GM20431 (cell line): ENCODE data around the gene WAPL.

Source experiments
- in situ Hi-C: fragments of 300-500 bp; cut with MseI, MboI; formaldehyde crosslinking; loops from one replicate; pipeline ENCODE4 v1.15.0; 2020; ENCODE audit warnings: low sequenced_read_pairs; ENCODE audit not compliant: unreplicated experiment

Gene WAPL

DNA sequence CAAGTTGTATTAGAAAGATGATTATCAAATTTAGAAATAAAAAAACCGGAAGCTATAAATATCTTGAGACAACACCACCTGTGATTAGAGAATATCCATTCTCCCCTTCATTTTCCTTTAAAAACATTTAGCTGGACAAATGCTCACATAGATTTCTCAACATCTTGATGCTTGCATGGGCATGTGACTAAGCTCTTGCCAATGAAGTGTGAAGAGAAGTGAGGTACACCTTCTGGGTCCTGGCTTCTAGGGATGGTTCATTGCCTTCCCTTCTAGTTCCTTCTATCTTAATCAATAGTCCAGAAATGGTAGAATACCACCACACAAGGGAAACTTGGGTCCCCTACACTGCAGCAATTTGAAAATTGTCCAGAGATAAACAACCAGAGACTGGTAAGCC lies 41.0 kb downstream of the WAPL start:
- in situ Hi-C loops = no loop called here

DNA sequence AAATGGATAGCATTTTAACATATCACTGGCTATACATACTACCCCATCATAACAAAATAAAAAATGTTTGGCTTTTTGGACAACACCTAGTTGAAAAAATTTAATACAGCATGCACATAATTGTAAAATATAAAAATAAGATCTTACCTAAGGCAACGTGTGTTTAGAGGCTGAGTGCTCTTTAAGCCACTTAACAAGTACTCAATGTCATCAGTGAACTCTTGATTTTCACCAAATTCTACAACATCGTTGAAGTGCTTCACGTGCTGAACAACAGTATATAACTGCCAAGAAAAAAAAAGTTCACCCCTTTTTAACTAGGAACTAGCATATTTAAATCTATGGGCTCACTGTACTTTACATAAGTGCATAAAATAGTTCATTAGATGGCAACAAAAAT lies 49.5 kb downstream of the WAPL start:
- in situ Hi-C loops = no loop called here

DNA sequence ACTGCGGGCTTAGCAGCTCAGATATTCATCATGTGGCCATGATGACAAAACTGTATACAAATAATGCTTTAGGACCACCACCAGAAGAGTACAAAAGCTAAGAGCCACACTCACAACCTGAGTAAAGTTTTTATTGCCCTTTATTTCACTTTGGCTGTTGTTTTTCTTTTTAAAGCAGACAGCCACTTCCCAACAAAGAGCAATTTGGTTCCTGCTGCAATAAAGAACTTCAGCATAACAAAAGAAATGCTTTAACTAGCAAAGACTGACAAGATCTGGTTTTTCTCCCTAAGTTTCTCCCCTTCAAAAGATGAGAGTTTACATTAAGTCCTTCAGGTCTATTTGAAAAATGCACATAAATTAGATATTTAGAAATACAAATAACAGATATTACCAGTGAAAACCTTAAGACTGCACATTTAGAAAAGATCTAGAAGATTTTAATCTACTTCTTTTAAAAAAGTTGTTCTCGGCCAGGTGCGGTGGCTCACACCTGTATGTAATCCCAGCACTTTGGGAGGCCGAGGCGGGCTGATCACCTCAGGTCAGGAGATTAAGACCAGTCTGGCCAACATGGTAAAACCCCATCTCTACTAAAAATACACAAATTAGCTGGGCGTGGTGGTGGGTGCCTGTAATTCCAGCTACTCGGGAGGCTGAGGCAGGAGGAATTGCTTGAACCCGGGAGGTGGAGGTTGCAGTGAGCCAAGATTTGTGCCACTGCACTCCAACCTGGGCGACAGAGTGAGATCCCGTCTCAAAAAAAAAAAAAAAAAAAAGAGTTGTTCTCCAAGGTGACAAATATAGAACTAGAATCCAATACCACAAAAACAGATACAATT lies 59.4 kb downstream of the WAPL start:
- in situ Hi-C loops = no loop called here

DNA sequence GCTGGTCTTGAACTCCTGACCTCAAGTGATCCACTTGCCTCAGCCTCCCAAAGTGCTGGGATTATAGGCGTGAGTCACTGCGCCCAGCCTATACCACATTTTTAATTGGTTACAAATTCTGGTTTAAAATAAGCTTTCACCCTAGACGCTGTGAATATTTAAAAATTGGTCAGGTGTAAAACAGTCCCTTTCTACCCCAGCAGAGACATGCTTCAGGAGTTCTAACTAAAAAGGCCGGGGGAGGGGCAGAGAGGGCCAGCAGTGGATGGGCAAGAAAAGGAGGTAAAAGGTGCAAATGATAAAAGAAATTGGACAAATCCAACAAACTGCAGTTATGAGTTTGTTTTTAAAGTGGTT lies 70.0 kb downstream of the WAPL start:
- in situ Hi-C loops = no loop called here

GRCh38 chr10:86450806-86451603 lies 70.6 kb downstream of the WAPL start:
- in situ Hi-C loops = no loop called here

DNA sequence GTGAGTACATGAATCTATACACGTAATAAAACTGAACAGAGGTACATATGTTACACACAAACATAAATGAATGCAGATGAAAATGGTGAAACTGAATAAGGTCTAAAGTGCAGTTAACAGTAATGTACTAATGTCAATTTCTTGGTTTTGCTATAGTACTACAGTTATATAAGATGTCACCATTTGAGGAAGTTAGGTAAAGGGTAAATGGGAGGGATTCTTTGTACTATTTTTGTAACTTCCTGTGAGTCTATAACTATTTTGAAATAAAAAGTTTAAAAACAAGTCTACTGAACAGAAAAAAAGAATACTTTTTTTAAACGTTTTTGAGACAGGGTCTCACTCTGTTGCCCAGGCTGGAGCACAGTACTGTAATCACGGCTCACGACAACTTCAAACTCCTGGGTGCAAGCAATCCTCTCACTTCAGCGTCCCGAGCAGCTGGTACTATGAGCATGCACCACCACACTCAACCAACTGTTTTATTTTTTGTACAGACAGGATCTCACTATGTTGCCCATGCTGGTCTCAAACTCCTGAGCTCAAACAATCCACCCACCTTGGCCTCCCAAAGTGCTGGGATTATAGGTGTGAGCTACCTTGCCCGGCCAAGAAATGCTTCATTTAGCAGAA lies 71.5 kb downstream of the WAPL start:
- in situ Hi-C loops = no loop called here

DNA sequence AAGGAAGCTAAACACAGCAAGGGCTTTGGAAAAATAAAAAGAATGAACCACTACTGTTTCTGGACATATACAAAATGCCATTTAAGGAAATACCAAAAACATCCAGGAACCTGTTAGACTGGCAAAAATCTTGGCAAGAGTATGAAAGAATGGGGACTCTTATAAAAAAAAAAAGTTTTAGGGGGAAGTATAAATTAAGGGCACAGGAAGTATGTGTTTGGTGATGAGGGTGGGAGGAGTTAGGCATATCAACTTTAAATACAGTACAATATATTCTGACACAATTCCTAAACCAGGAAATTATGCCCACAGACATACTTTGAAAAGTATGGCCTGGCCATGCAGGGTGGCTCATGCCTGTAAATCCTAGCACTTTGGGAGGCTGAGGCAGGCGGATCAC lies 74.2 kb downstream of the WAPL start:
- in situ Hi-C loops = no loop called here

- in situ Hi-C loops = no loop called here
Observed at GRCh38 chr10:86446987-86447386, 74.6 kb downstream of the WAPL start.

DNA sequence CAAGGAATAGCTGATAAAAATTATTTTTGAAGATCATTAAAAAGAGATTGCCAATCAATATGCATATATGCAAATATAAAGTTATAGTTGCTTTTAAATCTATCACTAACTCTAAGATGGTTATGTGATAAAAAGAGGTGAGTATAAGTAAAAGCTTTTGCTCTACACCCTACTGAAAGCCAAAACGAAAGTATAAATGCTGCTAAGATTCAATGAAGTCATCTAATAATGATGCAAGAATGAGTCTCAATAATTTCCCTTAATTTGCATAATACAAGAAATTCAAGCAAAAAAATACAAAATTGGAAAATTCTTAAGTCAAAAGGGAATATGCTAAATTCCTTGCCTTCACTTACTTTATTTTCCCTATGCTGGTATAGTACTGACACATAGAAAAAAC lies 75.2 kb downstream of the WAPL start:
- in situ Hi-C loops = no loop called here

- in situ Hi-C loops = no loop called here
Observed at GRCh38 chr10:86443936-86444335, 77.7 kb downstream of the WAPL start.

DNA sequence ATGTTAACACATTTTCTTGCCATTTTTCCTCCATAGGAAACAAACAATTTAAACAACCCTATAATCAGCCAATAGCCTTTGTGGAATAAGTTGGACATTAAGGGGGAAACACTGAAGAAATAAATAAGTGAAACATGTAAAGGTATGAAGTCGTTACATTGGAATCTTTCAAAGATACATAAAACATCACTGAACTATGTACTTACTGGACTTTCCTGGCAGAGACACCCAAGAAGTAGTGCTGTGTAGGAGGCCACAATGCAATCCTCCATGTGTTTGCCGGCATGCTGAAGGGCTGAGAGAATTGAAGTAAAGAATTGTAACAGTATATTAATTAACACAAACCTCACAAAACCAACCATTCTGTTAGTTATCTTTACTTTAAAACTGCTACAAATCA lies 78.5 kb downstream of the WAPL start:
- in situ Hi-C loops = no loop called here

DNA sequence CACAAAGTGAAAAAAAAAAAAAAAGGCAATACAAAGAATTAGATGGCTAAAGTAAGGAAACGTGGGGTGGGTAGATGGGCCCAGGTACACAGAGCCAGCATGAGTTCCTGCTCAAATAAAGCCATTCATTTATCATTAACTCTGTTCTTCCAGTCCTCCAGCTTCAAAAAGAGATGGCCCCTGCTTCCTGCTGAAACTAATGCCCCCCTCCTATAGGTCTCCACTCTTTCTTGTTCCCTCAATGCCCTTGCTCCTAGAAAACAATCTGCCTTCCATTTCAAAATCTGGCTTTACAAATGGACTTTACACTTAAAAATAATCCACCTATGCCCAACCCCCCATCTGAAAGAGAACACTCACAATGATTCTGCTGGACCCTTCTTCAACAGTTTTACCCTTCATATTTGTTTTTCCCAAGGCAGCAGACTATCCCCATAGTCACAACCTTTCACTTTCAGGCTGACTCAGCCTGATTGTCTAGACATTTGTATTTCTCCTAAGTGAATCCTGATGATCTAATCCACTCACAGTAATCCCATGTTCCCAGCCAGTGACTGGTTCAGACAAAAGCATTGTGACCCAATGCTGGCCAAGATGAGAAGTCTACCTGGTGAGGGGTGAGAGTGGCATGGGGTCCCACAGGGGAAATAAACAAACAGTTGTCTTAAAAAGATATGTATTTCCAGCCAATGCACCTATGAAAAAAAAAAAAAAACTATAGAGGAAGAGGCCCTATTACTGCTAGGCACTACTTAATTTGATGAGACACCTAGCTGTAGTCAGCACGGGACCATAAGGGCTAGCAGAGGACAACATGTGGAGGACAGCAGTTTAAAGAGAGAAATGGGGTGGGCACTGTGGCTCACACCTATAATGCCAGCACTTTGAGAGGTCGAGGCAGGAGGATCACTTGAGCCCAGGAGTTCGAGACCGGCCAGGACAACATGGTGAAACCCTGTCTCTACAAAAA lies 80.4 kb downstream of the WAPL start:
- in situ Hi-C loops = no loop called here

- in situ Hi-C loops = no loop called here
Observed at GRCh38 chr10:86439544-86439943, 82.0 kb downstream of the WAPL start.

GRCh38 chr10:86438091-86438749 lies 83.4 kb downstream of the WAPL start:
- in situ Hi-C loops = no loop called here

- in situ Hi-C loops = no loop called here
Observed at GRCh38 chr10:86437447-86437846, 84.1 kb downstream of the WAPL start.

- in situ Hi-C loops = no loop called here
Observed at GRCh38 chr10:86436963-86437362, 84.6 kb downstream of the WAPL start.

DNA sequence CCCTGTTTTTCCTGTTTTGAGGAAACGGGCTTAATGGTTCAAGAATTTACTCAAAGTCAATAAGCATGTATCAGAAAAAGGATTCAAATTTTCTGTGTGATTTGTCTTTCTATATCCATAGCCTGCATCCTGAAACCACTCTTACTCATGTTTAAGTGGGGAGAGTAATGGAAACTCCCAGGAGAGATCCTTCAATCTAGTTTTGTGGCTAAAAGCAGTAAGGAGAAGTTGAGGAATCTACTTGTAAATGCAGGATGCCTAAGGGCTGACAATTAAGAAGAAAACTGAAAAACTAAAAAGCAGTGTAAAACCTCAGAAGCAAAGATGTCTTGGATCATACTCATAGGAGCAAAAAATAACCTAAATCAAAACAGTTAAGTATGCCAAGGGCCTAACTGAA lies 86.9 kb downstream of the WAPL start:
- in situ Hi-C loops = no loop called here

GRCh38 chr10:86423739-86424138 lies 97.9 kb downstream of the WAPL start:
- in situ Hi-C loops = no loop called here

DNA sequence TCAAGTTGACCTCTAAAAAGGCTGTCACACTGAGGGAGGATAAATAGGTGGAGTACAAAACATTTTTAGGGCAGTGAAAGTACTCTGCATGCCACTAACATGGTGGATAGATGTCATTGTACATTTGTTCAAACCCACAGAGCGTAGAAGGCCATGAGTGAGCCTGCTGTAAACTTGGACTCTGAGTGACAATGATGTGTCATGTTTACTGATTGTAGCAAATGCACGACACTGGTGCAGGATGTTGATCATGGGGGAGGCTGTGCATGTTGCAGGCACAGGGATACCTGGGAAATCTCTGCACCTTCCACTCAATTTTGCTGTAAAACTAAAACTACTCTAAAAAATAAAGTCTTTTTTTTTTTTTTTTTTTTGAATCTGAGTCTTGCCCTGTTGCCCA lies 102.5 kb downstream of the WAPL start:
- in situ Hi-C loops = no loop called here
